Sigmoid colon (tissue), 4 donors: ENCODE results near the gene NUDT6.

Source experiments
- EP300 ChIP-seq, 4 donors: sonication (generic); formaldehyde crosslinking; IDR thresholded peaks; one replicate each; pipeline ENCODE4 v1.6.1; 2017; ENCODE audit warnings: antibody characterized with exemption in 4 of 4
- POLR2A ChIP-seq, 2 donors: fragments of 450-650 bp; IDR thresholded peaks; one replicate each; pipeline ENCODE4 v1.6.1; 2016; ENCODE audit warnings: antibody characterized with exemption in 2 of 2, mild to moderate bottlenecking in 2 of 2, moderate library complexity in 2 of 2
- TF ChIP-seq, protein P1 (sequence below), 4 experiments: fragments of 450-650 bp in 3 of 4; fragments of 200-600 bp in 1 of 4; IDR thresholded peaks; one replicate each; pipeline ENCODE4 v1.5.1; 2016 to 2019; ENCODE audit warnings: antibody characterized with exemption in 4 of 4, mild to moderate bottlenecking in 3 of 4, moderate library complexity in 2 of 4

GRCh38 chr4:122917731-122918130, 4.7 kb downstream of the NUDT6 start:
- TF ChIP-seq, protein P1, sequence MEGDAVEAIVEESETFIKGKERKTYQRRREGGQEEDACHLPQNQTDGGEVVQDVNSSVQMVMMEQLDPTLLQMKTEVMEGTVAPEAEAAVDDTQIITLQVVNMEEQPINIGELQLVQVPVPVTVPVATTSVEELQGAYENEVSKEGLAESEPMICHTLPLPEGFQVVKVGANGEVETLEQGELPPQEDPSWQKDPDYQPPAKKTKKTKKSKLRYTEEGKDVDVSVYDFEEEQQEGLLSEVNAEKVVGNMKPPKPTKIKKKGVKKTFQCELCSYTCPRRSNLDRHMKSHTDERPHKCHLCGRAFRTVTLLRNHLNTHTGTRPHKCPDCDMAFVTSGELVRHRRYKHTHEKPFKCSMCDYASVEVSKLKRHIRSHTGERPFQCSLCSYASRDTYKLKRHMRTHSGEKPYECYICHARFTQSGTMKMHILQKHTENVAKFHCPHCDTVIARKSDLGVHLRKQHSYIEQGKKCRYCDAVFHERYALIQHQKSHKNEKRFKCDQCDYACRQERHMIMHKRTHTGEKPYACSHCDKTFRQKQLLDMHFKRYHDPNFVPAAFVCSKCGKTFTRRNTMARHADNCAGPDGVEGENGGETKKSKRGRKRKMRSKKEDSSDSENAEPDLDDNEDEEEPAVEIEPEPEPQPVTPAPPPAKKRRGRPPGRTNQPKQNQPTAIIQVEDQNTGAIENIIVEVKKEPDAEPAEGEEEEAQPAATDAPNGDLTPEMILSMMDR (IDR thresholded peaks at IDR 0.05), result no peak
- no peak for TF ChIP-seq POLR2A (IDR thresholded peaks at IDR 0.05)
- no peak for TF ChIP-seq EP300 (IDR thresholded peaks at IDR 0.05)
